ENCODE data around the gene ALKBH5.

GRCh38 chr17:18235743-18236256, 52.2 kb downstream of the ALKBH5 start:
- TF ChIP-seq POLR2A (IDR thresholded peaks at IDR 0.05) (no peak), CTCF (IDR thresholded peaks at IDR 0.05) (no peak)
